ENCODE data around the gene RIOK2.
"Not testable (repeated sequence)": the region's sequence is repeated elsewhere in the genome, so short reads cannot be mapped to it uniquely, and the experiment has no call there.

Gene RIOK2

DNA sequence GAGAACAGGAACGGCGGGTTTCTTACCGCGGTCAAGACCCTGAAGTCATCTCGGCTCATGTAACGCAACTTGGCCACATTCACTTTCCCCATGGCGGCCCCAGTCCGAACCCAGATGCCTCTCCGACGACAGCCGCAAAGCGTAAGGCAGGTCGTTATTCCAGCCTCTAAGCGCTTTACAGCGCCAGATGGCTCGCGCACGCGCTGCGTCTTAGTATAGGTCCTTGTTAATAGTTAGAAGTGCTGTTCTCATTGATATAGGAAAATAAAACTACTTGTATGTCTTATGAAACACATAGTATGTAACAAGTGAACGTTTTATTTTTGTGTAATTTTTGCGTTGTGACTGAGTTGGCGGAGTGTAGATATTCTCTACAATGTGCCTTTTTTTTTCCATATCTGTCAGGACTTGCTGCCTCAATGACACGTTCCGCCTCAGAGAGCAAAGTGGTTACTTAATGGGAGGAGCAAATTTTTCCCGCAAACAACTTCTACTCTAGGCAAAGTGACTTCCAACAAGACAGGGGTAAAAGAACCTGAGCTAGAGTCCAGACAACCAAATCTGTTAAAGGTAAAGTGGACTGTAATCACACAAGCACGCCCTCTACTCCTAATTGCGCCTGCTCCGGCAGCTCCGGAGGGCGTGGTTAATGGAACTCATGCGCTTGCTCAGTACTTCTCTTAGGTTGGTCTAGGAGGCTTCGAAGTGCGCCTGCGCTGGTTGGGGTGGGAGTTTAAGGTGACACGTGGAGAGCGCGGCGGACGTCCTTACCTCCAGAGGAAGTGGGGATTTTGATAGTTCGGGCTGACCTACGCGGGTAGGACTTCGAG is at the start of gene RIOK2:
Gene RIOK2, minus strand, starts transcription at position 148 of the 830 bp plus-strand sequence. Its CDS starts 56 bp downstream, at position 92.
- peak; percentile 94 for DNase-seq

- DNase-seq = peak; percentile 60
These were observed 48.1 kb upstream of the RIOK2 start for GRCh38 chr5:97231025-97231636.

GRCh38 chr5:97229688-97230285 is 46.7 kb upstream of the RIOK2 start:
- DNase-seq = no peak

- no peak for DNase-seq
These were observed 46.1 kb upstream of the RIOK2 start for GRCh38 chr5:97229196-97229595.

DNA sequence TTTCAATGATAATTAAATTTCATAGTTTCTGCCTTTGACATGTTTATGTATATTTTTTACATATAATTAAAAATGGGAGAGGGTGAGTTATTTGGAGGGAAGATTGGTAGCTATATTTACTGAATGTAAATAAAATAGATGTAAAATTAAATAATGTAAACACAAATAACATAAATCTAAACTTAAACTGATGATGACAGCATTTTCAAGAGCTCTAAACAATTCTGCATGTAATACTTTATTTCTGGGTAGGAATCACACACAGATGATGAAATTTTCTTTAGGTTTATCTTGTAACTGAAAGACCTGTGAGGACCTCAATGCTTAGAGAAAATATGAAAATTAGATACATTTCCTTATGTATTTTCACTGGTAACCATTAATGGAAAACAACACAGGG is 42.2 kb upstream of the RIOK2 start:
- DNase-seq = no peak

DNA sequence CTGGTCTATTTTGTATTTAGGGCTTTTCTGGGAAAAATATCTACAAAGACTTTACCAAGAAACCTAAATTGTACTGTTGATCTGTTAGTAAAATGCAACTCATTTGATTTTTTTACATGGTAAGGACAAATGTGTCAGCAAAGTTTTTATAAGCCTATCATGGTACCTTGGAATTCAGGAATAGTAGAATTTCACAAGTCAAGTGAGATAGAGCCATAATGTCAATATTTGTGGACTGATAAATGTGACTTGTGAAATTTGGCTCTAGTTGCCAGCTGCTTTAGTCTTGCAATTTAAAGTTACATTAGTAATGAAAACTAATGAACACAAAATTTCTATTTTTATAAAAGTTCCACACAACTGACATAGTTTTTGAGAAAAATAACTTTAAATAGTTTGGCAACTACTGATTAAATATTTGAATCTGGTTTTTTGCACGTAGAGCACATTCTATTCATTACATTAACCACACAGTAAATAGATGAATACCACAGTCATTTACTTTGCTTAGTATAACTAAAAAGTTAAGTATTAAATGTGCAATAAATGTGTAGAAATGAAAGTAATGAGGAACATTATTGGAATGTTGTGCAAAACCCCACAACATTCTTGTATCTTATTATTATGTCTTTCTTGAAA is 41.2 kb upstream of the RIOK2 start:
- DNase-seq = no peak

GRCh38 chr5:97223596-97223995 is 40.5 kb upstream of the RIOK2 start:
- no peak for DNase-seq

DNA sequence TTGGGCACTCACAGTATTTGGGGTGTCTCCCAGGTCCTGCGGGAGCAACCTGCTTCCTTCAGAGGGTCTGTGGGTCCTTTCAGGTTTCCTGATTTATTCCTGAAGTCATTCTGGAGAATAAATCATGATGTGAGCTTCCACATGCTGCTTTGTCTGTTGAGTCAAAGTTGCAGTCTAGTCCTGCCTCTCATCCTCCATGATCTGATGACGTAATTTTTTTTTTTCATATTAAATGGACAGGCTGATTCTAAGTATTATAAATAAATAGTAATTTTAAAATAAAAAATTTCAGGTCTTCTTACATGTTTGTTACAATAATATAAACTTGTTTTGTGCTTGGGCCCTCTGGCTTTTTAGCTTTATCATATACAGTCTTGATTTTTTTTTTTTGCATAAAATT is 26.3 kb upstream of the RIOK2 start:
- no peak for DNase-seq

DNA sequence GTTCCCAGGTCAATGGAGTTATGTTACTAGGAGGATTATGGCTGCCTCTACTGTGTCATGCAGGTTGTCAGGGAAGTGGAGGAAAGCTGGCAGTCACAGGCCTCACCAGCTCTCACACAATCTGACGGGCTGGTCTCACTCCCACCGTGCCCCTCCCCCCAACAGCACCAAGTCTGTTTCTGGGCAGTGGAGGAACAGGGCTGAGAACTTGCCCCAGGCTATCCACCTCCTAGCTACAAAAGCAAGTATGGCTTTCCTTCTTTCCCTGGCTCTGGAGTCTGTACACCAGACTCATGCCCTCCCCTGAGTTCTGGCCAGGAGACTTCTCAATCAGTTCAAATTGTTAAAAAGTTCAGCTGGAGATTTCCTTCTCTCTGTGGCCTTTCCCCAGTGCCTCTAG is 25.7 kb upstream of the RIOK2 start:
- no peak for DNase-seq

DNA sequence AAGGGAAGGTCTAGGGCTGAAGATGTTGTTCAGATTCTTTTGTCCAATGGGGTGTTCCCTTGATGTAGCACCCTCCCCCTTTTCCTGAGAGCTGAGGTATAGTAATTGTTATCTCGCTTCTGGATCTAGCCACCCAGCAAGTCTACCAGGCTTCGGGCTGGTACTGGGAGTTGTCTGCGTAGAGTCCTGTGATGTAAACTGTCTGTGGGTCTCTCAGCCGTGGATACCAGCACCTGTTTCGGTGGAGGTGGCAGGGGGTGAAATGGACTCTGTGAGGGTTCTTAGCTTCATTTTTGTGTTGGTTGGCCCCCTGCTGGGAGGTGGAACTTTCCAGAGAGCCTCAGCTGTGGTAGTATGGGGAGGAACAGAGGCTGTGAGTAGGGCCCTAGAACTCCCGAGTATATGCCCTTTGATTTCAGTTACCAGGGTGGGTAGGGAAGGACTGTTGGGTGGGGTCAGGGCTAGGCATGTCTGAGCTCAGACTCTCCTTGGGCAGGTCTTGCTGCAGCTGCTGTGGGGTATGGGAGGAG is 25.2 kb upstream of the RIOK2 start:
- no peak for DNase-seq

- no peak for DNase-seq
These were observed 11.3 kb upstream of the RIOK2 start for GRCh38 chr5:97194366-97194765.

DNA sequence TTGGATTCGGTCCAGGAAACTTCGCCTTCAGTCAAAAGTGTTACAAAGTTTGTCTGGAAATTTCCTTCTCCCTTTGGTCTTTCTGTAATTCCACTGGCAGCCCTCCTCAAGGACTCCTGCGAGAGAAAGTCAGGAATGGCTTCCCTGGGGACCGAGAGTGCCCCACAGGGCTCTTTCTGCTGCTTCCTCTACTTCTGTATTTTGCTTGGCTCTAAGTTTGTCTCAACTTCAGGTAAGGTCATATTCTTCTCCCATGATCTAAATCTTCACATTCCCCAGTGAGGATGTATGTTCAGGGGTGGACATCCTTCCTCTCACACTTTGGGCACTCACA is 10.3 kb upstream of the RIOK2 start:
- DNase-seq = no peak

DNA sequence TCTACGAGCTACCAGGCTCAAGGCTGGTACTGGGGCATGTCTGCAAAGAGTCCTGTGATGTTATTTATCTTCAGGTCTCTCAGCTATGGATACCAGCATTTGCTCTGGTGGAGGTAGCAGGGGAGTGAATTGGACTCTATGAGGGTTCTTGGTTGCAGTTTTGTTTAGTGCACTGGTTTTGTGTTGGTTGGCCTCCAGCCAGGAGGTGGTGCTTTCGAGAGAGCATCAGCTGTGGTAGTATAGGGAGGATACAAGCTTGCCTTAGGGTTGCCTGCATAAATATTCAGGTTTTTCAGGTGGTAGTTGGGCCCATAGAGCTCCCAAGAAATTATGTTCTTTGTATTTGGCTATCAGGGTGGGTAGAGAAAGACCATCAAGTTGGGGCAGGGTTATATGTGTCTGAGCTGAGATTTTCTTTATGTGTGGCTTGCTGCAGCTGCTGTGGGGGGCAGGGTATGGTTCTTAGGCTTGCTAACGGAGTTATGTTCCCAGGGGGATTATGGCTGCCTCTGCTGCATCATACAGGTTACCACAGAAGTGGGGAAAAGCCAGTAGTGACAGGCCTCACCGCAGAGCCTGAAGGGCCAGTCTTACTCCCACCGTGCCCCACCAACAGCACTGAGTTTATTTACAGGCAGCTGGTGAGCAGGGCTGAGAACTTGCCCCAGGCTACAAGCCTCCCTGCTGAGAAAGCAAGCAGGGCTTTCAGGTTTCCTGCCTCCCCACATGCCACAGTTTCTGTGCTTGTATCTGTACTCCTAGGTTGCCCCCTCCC is 9.7 kb upstream of the RIOK2 start:
- no peak for DNase-seq

GRCh38 chr5:97191893-97192292 is 8.8 kb upstream of the RIOK2 start:
- DNase-seq = no peak

- DNase-seq = not testable (repeated sequence)
These were observed 6.5 kb upstream of the RIOK2 start for GRCh38 chr5:97189523-97189922.

DNA sequence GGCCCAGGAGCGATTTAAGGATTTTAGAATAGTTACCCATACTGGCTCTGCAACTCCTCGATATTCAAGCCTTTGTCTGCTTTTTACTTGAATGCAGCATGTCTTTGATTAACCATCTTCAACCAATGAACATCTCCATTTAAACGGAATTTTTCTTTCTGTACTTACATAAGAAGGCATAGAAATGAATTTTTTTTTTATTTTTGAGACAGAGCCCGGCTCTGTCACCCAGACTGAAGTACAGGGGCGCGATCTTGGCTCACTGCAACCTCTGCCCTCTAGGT is 825 bp upstream of the RIOK2 start:
- no peak for DNase-seq

- no peak for DNase-seq
These were observed 412 bp downstream of the RIOK2 start for GRCh38 chr5:97182571-97183099.

DNA sequence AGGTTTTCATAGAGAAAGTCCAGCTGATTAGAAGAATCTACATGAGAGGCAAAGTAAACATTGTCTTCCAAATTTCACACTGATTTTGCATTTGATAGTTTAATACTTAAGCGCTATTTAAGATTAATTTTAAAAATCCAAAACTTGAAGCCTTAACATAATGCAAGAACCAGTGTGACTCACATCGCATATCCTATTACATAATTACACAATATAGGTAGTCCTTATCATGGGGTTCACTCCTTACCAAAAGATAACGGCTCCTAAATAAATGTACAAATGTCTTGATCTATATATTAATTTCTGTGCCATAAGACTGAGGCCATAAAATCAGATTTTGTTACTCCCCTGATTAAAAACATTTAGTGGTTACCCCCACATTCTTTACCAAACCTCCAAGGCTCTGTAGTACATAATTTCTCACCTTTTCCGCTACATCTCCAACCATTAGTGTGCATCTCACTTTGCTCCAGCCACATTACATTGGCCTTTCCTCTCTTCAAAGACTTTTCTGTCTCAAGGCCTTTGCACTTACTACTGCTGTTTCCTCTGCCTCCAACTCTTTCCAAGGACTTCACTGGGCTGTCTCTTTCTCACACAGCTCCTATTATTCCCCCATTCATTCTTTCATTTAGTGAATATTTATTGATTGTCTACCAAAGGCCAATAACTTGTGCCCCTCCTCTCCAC is 1.0 kb downstream of the RIOK2 start:
- DNase-seq = no peak

DNA sequence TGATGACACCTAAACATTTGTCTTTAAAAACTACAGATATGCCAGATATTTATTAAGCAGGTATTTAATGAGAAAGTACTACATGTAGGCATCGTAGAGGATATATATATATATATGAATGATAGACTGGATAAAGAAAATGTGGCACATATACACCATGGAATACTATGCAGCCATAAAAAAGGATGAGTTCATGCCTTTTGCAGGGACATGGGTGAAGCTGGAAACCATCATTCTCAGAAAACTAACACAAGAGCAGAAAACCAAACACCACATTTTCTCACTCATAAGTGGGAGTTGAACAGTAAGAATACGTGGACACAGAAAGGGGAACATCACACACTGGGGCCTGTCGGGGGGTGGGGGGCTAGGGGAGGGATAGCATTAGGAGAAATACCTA is 3.6 kb downstream of the RIOK2 start:
- DNase-seq = not testable (repeated sequence)

DNA sequence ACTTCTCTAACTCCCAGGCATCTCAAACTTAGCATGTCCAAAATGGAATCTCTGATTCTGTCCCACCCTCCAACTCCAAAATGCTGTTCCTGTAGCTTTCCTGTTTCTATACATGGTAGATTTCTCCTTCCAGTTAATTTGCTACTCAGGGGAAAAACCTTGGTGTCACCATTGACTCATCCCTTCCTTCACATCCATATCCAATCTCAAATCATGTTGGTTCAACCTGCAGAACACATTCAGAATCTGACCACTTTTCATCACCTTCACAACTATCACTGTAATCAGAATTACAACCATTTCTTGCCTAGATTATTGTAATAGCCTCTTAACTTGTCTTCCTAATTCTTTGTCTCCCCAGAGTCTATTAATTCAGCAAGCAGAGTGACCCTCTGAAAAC is 10.8 kb downstream of the RIOK2 start:
- no peak for DNase-seq

- DNase-seq = no peak
These were observed 11.3 kb downstream of the RIOK2 start for GRCh38 chr5:97171703-97172102.

- no peak for DNase-seq
These were observed 15.6 kb downstream of the RIOK2 start for GRCh38 chr5:97167435-97167834.
